DOHH2 (cell line): ENCODE measurements around the gene MYBPH.

Experiments used
- CTCF ChIP-seq: fragments of 200-600 bp; sonication (generic); IDR thresholded peaks from one replicate; pipeline ENCODE4 v1.5.1; 2014; ENCODE audit warnings: antibody characterized with exemption, mild to moderate bottlenecking, low read depth, low read length; ENCODE audit not compliant: poor library complexity, severe bottlenecking
- EZH2phosphoT487 ChIP-seq: fragments of 200-600 bp; sonication (generic); IDR thresholded peaks from 2 replicates; pipeline ENCODE4 v1.6.1; 2017; ENCODE audit warnings: borderline replicate concordance, mild to moderate bottlenecking, antibody characterized with exemption, low read length, moderate library complexity, mixed read lengths

- TF ChIP-seq CTCF (no peak), EZH2phosphoT487 (no peak)
Observed at GRCh38 chr1:203186091-203186445, 10.4 kb upstream of the MYBPH start.
